Measurements from ENCODE around the gene SURF4. TPM values are rescaled to one million over a fixed set of nuclear protein-coding genes. Genes with fewer than 3 reads are reported as not detected.
A peak's percentile ranks its signal among the peaks of the same experiment; 100 is the strongest.
"Not testable (repeated sequence)": the region's sequence is repeated elsewhere in the genome, so short reads cannot be mapped to it uniquely, and the experiment has no call there.

SURF4 gene
- total RNA-seq, 1 donor from 2014 or later, result 211 TPM

GRCh38 chr9:133335924-133336811, 39.7 kb downstream of the SURF4 start, which contains the start of gene SURF6:
Gene SURF6 (minus strand): TSS chr9:133336188. CDS start chr9:133336132, 56 bp downstream.
- peak; percentile 96 for DNase-seq (ENCODE audit: low spot score)

DNA sequence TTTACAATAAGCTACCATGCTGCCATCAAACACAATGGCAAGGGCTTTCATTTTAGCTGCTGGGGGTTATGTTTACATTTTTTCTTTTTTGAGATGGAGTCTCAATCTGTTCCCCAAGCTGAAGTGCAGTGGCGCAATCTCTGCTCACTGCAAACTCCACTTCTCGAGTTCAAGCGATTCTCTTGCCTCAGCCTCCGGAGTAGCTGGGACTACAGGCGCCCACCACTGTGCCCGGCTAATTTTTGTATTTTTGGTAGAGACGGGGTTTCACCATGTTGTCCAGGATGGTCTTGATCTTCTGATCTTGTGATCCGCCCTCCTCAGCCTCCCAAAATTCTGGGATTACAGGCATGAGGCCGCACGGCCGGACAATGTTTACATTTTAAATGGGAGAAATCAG, 41.0 kb downstream of the SURF4 start:
- DNase-seq (ENCODE audit: low spot score), result not testable (repeated sequence)

- DNase-seq (ENCODE audit: low spot score), result no peak
Observed at GRCh38 chr9:133334161-133334560, 41.7 kb downstream of the SURF4 start.

GRCh38 chr9:133333566-133333965, 42.3 kb downstream of the SURF4 start:
- no peak for DNase-seq (ENCODE audit: low spot score)

DNA sequence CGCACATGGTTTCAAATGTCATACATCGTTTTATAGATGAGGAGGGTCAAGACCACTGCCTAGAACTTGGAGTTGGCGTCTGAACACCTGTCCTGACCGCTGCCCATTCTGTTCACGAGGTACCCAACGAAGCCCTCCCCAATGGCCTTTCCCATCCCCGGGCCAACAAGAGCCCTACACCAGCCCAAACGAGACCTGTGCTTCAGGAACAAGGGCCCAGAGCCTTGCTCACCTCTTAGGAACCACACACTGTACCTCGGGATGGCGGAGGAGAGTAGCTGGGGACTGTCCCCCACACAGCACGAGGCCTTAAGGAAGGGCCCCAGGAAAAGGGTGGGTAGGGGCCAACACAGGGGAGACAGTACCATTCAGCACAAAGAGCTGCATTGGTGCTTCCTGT, 42.8 kb downstream of the SURF4 start:
- DNase-seq (ENCODE audit: low spot score), result no peak

- DNase-seq (ENCODE audit: low spot score), result no peak
Observed at GRCh38 chr9:133332381-133332730, 43.5 kb downstream of the SURF4 start.

DNA sequence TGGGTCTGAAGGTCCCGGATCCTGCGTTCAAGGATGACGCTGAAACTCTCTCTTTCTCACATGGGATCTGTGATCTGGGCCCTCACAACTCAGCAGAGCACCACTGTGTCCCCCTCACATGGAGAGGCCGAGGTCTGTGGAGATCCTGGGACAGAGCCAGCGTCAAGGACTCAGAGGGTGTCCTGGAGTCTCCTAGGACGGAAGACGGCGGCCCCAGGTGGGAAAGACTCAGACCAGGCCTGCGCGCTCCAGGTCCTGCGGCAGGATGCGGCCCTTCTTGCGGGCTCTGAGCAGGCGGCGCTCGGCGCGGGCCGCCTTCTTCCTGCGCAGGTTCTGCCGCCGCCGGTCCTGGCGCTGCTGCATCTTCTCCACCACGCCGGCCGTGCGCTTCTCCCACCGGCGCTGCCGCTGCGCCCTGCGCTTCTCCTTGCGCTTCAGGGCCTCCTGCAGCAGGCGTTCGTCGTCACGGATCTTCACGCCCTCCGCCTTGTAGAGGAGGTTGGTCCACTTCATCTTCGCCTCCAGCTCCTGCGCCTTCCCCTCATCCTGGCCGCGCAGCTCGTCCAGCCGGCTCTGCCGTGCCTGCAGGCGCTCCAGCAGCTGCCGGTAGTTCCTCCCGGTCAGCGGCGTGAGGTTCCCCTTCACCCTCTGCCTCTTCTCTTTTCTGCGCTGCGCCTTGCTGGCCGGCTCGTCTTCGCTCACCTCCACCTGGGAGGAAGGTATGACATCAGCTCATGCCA, 44.0 kb downstream of the SURF4 start:
- DNase-seq (ENCODE audit: low spot score), result no peak

- DNase-seq (ENCODE audit: low spot score), result no peak
Observed at GRCh38 chr9:133331221-133331620, 44.6 kb downstream of the SURF4 start.

DNA sequence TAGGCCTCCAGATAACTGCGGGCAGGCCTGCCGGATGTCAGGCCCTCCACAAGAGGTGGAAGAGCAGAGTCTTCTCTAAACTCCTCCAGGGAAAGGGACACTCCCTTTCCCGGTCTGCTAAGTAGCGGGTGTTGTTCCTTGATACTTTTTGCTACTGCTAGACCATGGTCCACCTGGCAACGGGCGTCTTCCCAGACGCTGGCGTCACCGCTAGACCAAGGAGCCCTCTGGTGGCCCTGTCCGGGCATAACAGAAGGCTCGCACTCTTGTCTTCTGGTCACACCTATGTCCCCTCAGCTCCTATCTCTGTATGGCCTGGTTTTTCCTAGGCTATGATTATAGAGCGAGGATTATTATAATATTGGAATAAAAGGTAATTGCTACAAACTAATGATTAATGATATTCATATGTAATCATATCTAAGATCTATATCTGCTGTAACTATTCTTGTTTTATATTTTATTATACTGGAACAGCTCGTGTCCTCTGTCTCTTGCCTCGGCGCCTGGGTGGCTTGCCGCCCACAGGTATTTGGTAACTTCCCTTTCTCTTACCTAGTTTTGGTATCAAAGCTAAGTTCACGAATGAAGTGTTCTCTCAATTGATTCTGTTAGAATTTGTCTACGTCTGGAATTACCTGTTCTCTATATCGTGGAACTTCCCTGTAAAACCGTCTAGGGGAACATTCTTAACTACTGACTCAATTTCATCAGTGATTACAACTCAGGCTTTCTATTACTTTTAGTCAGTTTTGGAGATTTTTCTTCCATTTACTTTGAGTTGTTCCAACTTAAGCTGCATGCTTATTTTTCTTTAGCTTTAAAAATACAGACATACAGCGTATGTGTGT, 46.3 kb downstream of the SURF4 start:
- not testable (repeated sequence) for DNase-seq (ENCODE audit: low spot score)

DNA sequence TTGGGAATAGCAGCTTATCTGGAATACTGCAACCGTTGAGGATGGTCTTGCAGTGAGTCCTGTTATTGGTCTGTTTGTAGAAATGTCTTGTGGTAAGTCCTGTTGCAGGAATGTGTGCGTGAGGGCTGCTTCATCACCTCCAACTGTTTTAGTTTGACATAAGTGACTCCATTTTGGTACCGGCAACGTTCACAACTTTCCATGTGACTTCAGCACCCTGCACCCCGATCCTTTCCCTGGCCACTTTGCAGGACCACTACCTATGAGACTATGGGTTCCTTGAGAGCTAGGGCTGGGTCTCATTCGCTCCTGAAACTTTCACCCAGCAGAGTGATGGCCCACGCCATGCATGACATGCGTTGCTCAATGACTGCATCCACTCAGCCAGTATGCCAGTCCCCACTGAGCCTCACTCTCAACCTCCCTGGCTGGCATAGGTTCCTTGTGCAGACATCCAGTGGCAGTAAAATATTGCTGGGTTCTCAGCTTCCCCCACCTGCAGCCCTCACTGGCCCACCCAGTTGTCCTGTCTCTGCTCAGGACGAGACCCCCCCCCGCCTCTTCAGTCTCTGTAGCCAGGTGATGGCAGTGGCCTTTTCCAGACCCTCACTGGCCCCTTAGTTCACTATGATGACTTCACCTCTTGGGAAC, 47.9 kb downstream of the SURF4 start:
- DNase-seq (ENCODE audit: low spot score), result no peak

DNA sequence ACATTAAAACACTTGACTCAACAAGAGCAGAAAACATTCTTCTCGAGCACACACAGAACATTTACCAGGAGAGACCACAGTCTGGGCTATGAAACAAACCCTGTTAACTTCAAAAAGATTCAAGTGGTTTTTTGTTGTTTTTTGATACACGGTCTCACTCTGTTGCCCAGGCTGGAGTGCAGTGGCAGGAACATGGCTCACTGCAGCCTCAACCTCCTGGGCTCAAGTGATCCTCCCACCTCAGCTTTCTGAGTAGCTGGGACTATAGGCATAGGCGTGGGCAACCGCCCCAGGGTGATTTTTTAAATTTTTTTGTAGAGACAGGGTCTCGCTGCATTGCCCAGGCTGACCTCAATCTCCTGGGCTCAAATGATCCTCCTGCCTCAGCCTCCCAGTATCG, 48.8 kb downstream of the SURF4 start:
- not testable (repeated sequence) for DNase-seq (ENCODE audit: low spot score)

- no peak for DNase-seq (ENCODE audit: low spot score)
Observed at GRCh38 chr9:133323991-133324703, 51.7 kb downstream of the SURF4 start.

DNA sequence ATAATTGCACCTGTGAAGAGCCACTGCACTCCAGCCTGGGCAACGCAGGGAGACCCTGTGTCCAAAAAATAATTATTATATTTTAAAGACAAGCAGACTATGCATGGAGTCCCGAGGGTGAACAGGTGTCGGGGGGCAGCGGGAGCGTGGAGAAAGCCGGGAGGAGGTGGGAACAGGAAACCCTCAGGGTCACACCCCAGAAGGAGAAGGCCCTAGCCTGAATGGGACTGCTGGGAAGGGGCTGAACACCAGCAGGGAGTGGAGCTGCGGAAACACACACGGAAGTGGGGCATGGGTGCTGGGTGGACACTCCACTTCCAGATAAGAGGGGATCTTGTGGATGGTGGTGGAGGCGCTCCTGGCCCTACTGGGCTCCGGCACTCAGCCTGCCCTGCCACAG, 52.6 kb downstream of the SURF4 start:
- no peak for DNase-seq (ENCODE audit: low spot score)

DNA sequence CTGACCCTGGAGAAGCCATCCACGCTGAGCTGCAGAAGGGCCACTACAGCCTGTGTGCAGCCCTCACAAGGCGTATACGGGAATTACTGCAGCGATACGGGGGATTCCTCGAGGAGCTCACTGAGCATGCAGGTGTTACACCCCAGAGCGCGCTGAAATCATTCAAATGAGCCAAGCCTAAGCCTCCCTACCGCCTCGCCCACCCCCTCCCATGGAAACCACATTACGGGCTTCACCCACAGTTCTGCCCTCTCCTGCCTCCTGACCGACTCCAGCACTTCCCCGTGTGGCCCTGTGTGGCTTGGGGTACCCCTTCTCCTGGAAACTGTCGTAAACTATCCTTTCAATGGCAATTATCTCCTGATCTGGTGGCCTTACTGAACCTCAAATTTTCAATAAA, 53.2 kb downstream of the SURF4 start:
- DNase-seq (ENCODE audit: low spot score), result no peak

DNA sequence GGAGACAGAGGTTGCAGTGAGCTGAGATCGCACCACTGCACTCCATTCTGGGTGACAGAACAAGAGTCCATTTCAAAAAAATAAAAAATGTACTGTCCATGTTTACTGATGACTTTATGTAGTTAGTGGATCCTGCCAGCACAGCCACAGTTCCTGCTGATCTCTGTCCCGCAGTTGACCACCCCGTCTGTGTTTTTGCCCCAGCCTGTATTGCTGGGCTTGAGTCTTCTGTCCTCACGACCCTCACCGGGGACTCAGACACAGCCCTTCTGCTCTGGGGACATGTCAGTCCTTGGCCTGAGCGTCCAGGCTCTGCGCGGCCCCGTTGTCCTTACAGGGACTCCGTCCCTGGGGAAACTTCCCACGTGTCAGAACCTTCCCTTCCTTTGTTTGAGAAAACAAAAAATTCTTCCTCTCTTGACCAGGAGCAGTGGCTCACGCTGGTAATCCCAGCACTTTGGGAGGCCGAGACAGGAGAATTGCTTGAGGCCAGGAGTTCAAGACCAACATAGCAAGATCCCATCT, 54.4 kb downstream of the SURF4 start:
- DNase-seq (ENCODE audit: low spot score), result peak; percentile 67

- DNase-seq (ENCODE audit: low spot score), result peak; percentile 72
Observed at GRCh38 chr9:133320421-133320881, 55.4 kb downstream of the SURF4 start.

- peak; percentile 64 for DNase-seq (ENCODE audit: low spot score)
Observed at GRCh38 chr9:133317551-133317950, 58.3 kb downstream of the SURF4 start.

GRCh38 chr9:133315997-133316396, 59.9 kb downstream of the SURF4 start:
- DNase-seq (ENCODE audit: low spot score), result no peak
